ENCODE measurements around the gene ARRB2. TPM values are rescaled to one million over a fixed set of nuclear protein-coding genes. Genes with fewer than 3 reads are reported as not detected.

The ARRB2 gene
- total RNA-seq, 1 donor from 2014 or later, result 33.3 TPM

GRCh38 chr17:4717791-4718190 lies 7.4 kb downstream of the ARRB2 start:
- Mint-ChIP-seq H3K27me3 (ENCODE audit: insufficient read depth, low read depth) (peaks cover 7% of the 10 kb centered on the region), H3K4me3 (no peak overlapping the region), H3K36me3 (peaks cover 6% of the 10 kb centered on the region), H3K27ac (no peak overlapping the region), H3K9me3 (no peaks in the 10 kb centered on the region), H3K4me1 (no peaks in the 10 kb centered on the region)
- H3K36me3 ChIP-seq, result no peaks in the 10 kb centered on the region
- H3K79me2 ChIP-seq (ENCODE audit: low read depth), result peaks cover 6% of the 10 kb centered on the region
- H3K4me3 ChIP-seq, result no peak overlapping the region
- no peaks in the 10 kb centered on the region for H3K27me3 ChIP-seq
- H3F3A ChIP-seq (ENCODE audit: low read depth), result no peaks in the 10 kb centered on the region
- H3K9ac ChIP-seq, result no peak overlapping the region
- DNase-seq (ENCODE audit: low spot score), result no peak
- H4K20me1 ChIP-seq (ENCODE audit: low read depth), result no peaks in the 10 kb centered on the region
- TF ChIP-seq EZH2 (IDR thresholded peaks at IDR 0.05), result no peak
- TF ChIP-seq EZH2phosphoT487 (IDR thresholded peaks at IDR 0.05), result no peak
- no peak for TF ChIP-seq CTCF (IDR thresholded peaks at IDR 0.05)
- no peaks in the 10 kb centered on the region for H3K9me3 ChIP-seq (ENCODE audit: low read depth)
- no peak overlapping the region for H2AFZ ChIP-seq (replicated peaks)
- H3K4me1 ChIP-seq, result no peaks in the 10 kb centered on the region
- no peak overlapping the region for H3K4me2 ChIP-seq
- no peak overlapping the region for H3K27ac ChIP-seq

GRCh38 chr17:4718276-4718675 lies 7.8 kb downstream of the ARRB2 start:
- Histone ChIP-seq H3K9ac (no peak overlapping the region), H3K27ac (no peak overlapping the region), H3K4me2 (no peak overlapping the region), H3K4me1 (no peaks in the 10 kb centered on the region), H2AFZ (replicated peaks) (no peak overlapping the region), H3K36me3 (no peaks in the 10 kb centered on the region), H3F3A (ENCODE audit: low read depth) (no peaks in the 10 kb centered on the region), H3K9me3 (ENCODE audit: low read depth) (no peaks in the 10 kb centered on the region), H3K4me3 (no peak overlapping the region), H4K20me1 (ENCODE audit: low read depth) (no peaks in the 10 kb centered on the region), H3K27me3 (no peaks in the 10 kb centered on the region), H3K79me2 (ENCODE audit: low read depth) (peaks cover under 1% of the 10 kb centered on the region)
- H3K36me3 Mint-ChIP-seq, result peaks cover 6% of the 10 kb centered on the region
- peaks cover 7% of the 10 kb centered on the region for H3K27me3 Mint-ChIP-seq (ENCODE audit: insufficient read depth, low read depth)
- DNase-seq (ENCODE audit: low spot score), result no peak
- H3K9me3 Mint-ChIP-seq, result no peaks in the 10 kb centered on the region
- H3K27ac Mint-ChIP-seq, result no peak overlapping the region
- no peak overlapping the region for H3K4me3 Mint-ChIP-seq
- no peak for TF ChIP-seq EZH2 (IDR thresholded peaks at IDR 0.05)
- TF ChIP-seq CTCF (IDR thresholded peaks at IDR 0.05), result no peak
- TF ChIP-seq EZH2phosphoT487 (IDR thresholded peaks at IDR 0.05), result no peak
- no peaks in the 10 kb centered on the region for H3K4me1 Mint-ChIP-seq

- H4K20me1 ChIP-seq (ENCODE audit: low read depth), result no peaks in the 10 kb centered on the region
- DNase-seq (ENCODE audit: low spot score), result no peak
- TF ChIP-seq EZH2 (IDR thresholded peaks at IDR 0.05) (no peak), EZH2phosphoT487 (IDR thresholded peaks at IDR 0.05) (no peak), CTCF (IDR thresholded peaks at IDR 0.05) (no peak)
- Mint-ChIP-seq H3K4me3 (no peak overlapping the region), H3K36me3 (peaks cover 6% of the 10 kb centered on the region), H3K4me1 (no peaks in the 10 kb centered on the region), H3K27ac (no peak overlapping the region), H3K27me3 (ENCODE audit: insufficient read depth, low read depth) (peaks cover 7% of the 10 kb centered on the region), H3K9me3 (no peaks in the 10 kb centered on the region)
- no peaks in the 10 kb centered on the region for H3K27me3 ChIP-seq
- no peak overlapping the region for H2AFZ ChIP-seq (replicated peaks)
- H3K9ac ChIP-seq, result no peak overlapping the region
- no peaks in the 10 kb centered on the region for H3F3A ChIP-seq (ENCODE audit: low read depth)
- H3K4me3 ChIP-seq, result no peak overlapping the region
- no peak overlapping the region for H3K27ac ChIP-seq
- H3K4me2 ChIP-seq, result no peak overlapping the region
- no peaks in the 10 kb centered on the region for H3K4me1 ChIP-seq
- H3K9me3 ChIP-seq (ENCODE audit: low read depth), result no peaks in the 10 kb centered on the region
- H3K36me3 ChIP-seq, result no peaks in the 10 kb centered on the region
- no peaks in the 10 kb centered on the region for H3K79me2 ChIP-seq (ENCODE audit: low read depth)
Observed at GRCh38 chr17:4719146-4719545, 8.7 kb downstream of the ARRB2 start.

Measured in neural progenitor cell (in vitro differentiated cells).